Nephron (organoid): ENCODE data around the gene MAP3K20.
"Not testable (repeated sequence)": the region's sequence is repeated elsewhere in the genome, so short reads cannot be mapped to it uniquely, and the experiment has no call there.

ENCODE experiments used
- H3K27ac Mint-ChIP-seq, 3 experiments: 2 replicates each; pipeline ENCODE4 v1.8.0; 2020; ENCODE audit warnings: mixed read lengths in 3 of 3, mild to moderate bottlenecking in 2 of 3, moderate library complexity in 1 of 3
- H3K27me3 Mint-ChIP-seq: 2 replicates; pipeline ENCODE4 v1.8.0; 2021; ENCODE audit warnings: low read depth, mild to moderate bottlenecking, moderate library complexity, mixed read lengths
- H3K36me3 Mint-ChIP-seq: 2 replicates; pipeline ENCODE4 v1.8.0; 2020; ENCODE audit warnings: low read depth, mixed read lengths
- H3K4me1 Mint-ChIP-seq: 2 replicates; pipeline ENCODE4 v1.8.0; 2020; ENCODE audit warnings: mixed read lengths
- H3K4me3 Mint-ChIP-seq, 3 experiments: 2 replicates each; pipeline ENCODE4 v1.8.0; 2020; ENCODE audit warnings: mild to moderate bottlenecking in 3 of 3, mixed read lengths in 3 of 3, moderate library complexity in 2 of 3
- H3K9me3 Mint-ChIP-seq: 2 replicates; pipeline ENCODE4 v1.8.0; 2020; ENCODE audit warnings: mixed read lengths
- TF ChIP-seq, protein P1 (sequence below), 3 experiments: fragments of 200-600 bp; sonication (generic); IDR thresholded peaks; one replicate each; pipeline ENCODE4 v1.5.0; 2021; ENCODE audit warnings: antibody characterized with exemption in 3 of 3; ENCODE audit not compliant: unreplicated experiment in 3 of 3

Gene MAP3K20

DNA sequence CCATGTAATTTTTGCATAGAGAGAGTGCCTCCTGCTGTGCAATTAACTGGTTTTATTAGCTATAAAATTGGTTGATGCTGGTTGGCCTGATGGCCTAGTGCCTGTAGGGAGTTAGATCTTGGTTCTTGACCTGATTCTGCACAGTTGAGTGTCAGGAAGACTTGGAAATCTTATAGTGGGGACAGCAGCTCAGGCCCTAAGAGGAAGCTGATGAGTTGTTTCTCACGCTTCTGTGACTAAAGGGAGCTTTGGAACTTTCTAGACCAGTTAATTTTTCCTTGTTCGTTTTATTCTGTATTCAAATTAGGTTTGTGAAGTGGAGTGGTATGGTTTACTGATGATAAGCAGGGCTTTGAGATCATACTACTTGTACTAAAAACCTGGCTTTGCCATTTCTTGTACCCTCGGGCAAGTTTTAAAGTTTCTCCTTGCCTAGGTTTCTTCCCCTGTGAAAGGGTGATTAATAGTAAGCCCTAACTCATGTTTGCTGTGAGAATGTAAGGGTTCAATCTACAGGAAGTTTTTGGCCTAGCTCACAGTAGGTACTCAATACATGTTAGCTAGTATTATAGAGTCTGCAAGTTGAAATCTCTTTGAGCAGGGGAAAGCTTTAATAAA lies 82.1 kb downstream of the MAP3K20 start:
- TF ChIP-seq, protein P1, sequence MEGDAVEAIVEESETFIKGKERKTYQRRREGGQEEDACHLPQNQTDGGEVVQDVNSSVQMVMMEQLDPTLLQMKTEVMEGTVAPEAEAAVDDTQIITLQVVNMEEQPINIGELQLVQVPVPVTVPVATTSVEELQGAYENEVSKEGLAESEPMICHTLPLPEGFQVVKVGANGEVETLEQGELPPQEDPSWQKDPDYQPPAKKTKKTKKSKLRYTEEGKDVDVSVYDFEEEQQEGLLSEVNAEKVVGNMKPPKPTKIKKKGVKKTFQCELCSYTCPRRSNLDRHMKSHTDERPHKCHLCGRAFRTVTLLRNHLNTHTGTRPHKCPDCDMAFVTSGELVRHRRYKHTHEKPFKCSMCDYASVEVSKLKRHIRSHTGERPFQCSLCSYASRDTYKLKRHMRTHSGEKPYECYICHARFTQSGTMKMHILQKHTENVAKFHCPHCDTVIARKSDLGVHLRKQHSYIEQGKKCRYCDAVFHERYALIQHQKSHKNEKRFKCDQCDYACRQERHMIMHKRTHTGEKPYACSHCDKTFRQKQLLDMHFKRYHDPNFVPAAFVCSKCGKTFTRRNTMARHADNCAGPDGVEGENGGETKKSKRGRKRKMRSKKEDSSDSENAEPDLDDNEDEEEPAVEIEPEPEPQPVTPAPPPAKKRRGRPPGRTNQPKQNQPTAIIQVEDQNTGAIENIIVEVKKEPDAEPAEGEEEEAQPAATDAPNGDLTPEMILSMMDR (IDR thresholded peaks at IDR 0.05; ENCODE audit: unreplicated experiment in 3 of 3): no peak
- H3K27ac Mint-ChIP-seq: no peak overlapping the region
- no peaks in the 10 kb centered on the region for H3K4me1 Mint-ChIP-seq
- peaks cover 12% of the 10 kb centered on the region for H3K9me3 Mint-ChIP-seq
- H3K36me3 Mint-ChIP-seq: peaks cover 19% of the 10 kb centered on the region
- H3K4me3 Mint-ChIP-seq: no peak overlapping the region
- no peaks in the 10 kb centered on the region for H3K27me3 Mint-ChIP-seq

DNA sequence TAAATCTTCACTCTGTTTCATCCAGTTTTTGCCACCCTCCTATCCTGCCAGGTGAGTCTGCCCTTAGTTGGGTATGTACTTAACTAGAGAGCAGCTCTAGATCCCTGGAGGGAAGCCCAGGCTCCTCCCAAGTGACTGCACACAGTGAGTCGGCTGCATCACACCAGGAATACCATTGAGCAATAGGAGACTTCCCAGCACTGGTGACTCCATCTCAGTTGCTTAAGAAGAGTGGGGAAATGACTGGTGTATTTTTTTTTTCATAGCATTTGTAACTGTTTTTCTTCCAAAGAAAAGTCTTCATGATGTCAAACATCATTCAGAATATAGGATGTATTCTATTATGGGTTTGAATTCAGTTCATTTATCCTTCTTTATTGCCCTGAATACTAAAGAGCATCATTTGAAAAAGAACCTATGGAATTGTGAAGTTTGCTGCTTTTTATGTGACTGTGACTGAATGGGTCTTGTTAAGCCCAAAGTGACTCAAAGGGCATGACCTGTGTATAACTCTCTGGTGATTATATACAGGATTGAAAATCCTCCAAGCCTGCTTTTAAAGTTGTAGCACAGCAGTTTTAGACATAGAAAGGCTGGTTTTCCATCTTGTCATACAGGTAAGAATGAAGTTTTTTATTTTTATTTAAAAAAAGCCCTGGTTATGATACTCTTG lies 84.3 kb downstream of the MAP3K20 start:
- Mint-ChIP-seq H3K4me3 (no peak overlapping the region), H3K27me3 (no peaks in the 10 kb centered on the region), H3K4me1 (no peaks in the 10 kb centered on the region), H3K9me3 (peaks cover 10% of the 10 kb centered on the region), H3K27ac (no peak overlapping the region), H3K36me3 (peaks cover 15% of the 10 kb centered on the region)
- TF ChIP-seq, protein P1 (IDR thresholded peaks at IDR 0.05; ENCODE audit: unreplicated experiment in 3 of 3): no peak

DNA sequence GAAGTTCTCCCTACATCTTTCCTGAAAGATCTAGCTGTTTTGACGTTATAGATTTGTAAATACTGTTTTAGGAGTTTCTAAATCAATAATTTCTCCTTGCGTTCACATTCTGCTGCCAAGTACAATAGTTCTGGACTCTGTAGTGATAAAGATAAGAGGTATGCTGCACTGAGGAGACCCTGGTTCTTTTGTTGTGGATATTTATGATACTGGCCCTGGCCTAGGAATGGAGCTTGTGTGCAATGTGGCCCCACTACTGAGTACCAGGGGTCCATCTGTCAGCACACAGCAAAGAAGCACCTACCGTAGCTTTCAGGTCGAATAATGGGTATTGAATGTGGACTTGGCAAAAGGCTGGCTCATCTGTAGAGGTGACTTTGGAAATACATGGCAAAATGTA lies 85.0 kb downstream of the MAP3K20 start:
- H3K4me3 Mint-ChIP-seq: no peak overlapping the region
- peaks cover 8% of the 10 kb centered on the region for H3K36me3 Mint-ChIP-seq
- peaks cover 10% of the 10 kb centered on the region for H3K9me3 Mint-ChIP-seq
- no peaks in the 10 kb centered on the region for H3K4me1 Mint-ChIP-seq
- TF ChIP-seq, protein P1 (IDR thresholded peaks at IDR 0.05; ENCODE audit: unreplicated experiment in 3 of 3): no peak
- H3K27ac Mint-ChIP-seq: no peak overlapping the region
- no peaks in the 10 kb centered on the region for H3K27me3 Mint-ChIP-seq

DNA sequence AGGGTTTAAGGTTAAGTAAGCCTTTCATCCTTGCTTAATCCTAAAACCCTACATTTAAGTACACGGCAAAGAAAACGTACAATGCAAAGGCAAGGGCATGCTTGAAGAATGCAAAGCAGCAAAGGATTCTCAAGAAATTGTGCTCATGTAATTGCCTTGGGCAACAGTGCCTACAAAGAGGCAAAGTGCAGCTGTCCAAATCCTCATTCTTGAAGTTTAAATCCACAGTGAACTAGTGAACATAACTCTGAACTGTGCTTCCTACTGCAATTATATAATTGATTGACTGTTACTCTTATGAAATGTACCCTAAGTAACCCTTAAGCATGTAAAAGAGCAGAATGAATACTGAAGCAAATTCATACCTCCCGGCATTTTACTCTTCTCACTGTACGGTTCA lies 85.4 kb downstream of the MAP3K20 start:
- TF ChIP-seq, protein P1 (IDR thresholded peaks at IDR 0.05; ENCODE audit: unreplicated experiment in 3 of 3): no peak
- no peak overlapping the region for H3K27ac Mint-ChIP-seq
- H3K36me3 Mint-ChIP-seq: peaks cover 4% of the 10 kb centered on the region
- H3K9me3 Mint-ChIP-seq: peaks cover 9% of the 10 kb centered on the region
- H3K27me3 Mint-ChIP-seq: no peaks in the 10 kb centered on the region
- H3K4me1 Mint-ChIP-seq: no peaks in the 10 kb centered on the region
- no peak overlapping the region for H3K4me3 Mint-ChIP-seq

DNA sequence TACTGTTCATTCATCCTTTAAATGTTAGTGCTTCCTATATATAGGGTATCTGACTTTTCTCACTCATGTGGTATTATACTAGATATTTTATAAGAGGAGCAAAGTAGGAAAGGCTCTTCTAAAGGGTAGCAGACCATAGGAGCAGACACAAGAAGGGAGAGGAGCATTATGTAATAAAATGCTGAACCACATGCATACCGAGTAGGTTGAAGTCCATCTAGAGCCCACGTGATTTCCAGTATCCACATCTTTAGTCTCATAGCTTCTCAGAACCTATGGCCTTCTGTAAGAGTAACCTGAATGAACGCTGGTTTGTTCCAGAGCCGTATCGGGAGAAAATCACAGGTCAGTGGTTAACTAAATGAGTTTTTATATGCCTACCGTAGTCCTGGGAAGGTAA lies 85.9 kb downstream of the MAP3K20 start:
- Mint-ChIP-seq H3K4me3 (no peak overlapping the region), H3K36me3 (no peaks in the 10 kb centered on the region), H3K27me3 (no peaks in the 10 kb centered on the region)

DNA sequence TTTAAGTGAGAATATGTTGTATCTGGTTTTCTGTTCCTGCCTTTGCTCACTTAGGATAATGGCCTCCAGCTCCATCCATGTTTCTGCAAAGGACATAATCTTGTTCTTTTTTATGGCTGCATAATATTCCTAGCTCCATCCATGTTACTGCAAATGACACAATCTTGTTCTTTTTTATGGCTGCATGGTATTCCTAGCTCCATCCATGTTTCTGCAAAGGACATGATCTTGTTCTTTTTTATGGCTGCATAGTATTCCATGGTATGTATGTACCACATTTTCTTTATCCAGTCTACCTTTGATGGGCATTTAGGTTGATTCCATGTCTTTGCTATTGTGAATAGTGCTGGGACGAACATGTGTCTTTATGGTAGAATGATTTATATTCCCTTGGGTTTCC lies 87.7 kb downstream of the MAP3K20 start:
- not testable (repeated sequence) for H3K9me3 Mint-ChIP-seq, H3K4me1 Mint-ChIP-seq, H3K27me3 Mint-ChIP-seq, H3K27ac Mint-ChIP-seq, H3K36me3 Mint-ChIP-seq, H3K4me3 Mint-ChIP-seq

More for the DNA sequence above, 85.9 kb downstream of the MAP3K20 start:
- no peaks in the 10 kb centered on the region for H3K4me1 Mint-ChIP-seq
- TF ChIP-seq, protein P1 (IDR thresholded peaks at IDR 0.05; ENCODE audit: unreplicated experiment in 3 of 3): no peak
- peaks cover 5% of the 10 kb centered on the region for H3K9me3 Mint-ChIP-seq
- H3K27ac Mint-ChIP-seq: no peak overlapping the region
